Mononuclear cell (primary cell): ENCODE data around the gene NFATC4. TPM values are rescaled to one million over a fixed set of nuclear protein-coding genes. Genes with fewer than 3 reads are reported as not detected.
"Not testable (repeated sequence)": the region's sequence is repeated elsewhere in the genome, so short reads cannot be mapped to it uniquely, and the experiment has no call there.

Experiments used
- H3K27me3 ChIP-seq: 2 replicates; pipeline ENCODE4 v1.6.0; 2011; ENCODE audit warnings: low read length, control low read depth; ENCODE audit not compliant: insufficient read depth
- H3K4me1 ChIP-seq: 2 replicates; pipeline ENCODE4 v1.5.1; 2011; ENCODE audit warnings: mild to moderate bottlenecking, low read length, control low read depth; ENCODE audit not compliant: insufficient read depth
- H3K4me3 ChIP-seq: 2 replicates; pipeline ENCODE4 v1.5.1; 2011; ENCODE audit warnings: mild to moderate bottlenecking, low read length, moderate library complexity
- H3K9me3 ChIP-seq: 2 replicates; pipeline ENCODE4 v1.5.1; 2011; ENCODE audit warnings: low read depth, mild to moderate bottlenecking, control low read depth, low read length
- total RNA-seq: library from RNA; depleted of rRNA; stranded (reverse); fragments of >200 nt; gene quantifications from one replicate; pipeline ENCODE4 v1.2.3, GENCODE V29; 2012

The NFATC4 gene
- total RNA-seq, 1 donor, result 0.10 TPM

DNA sequence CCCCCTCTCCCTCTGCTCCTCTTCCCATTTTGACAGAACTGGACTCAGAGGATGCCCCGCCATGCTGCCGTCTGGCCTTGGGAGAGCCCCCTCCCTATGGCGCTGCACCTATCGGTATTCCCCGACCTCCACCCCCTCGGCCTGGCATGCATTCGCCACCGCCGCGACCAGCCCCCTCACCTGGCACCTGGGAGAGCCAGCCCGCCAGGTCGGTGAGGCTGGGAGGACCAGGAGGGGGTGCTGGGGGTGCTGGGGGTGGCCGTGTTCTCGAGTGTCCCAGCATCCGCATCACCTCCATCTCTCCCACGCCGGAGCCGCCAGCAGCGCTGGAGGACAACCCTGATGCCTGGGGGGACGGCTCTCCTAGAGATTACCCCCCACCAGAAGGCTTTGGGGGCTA is 1.5 kb downstream of the NFATC4 start:
- Histone ChIP-seq H3K27me3 (peaks cover 41% of the 10 kb centered on the region), H3K4me3 (no peak overlapping the region), H3K4me1 (peaks cover 28% of the 10 kb centered on the region), H3K9me3 (no peaks in the 10 kb centered on the region)

DNA sequence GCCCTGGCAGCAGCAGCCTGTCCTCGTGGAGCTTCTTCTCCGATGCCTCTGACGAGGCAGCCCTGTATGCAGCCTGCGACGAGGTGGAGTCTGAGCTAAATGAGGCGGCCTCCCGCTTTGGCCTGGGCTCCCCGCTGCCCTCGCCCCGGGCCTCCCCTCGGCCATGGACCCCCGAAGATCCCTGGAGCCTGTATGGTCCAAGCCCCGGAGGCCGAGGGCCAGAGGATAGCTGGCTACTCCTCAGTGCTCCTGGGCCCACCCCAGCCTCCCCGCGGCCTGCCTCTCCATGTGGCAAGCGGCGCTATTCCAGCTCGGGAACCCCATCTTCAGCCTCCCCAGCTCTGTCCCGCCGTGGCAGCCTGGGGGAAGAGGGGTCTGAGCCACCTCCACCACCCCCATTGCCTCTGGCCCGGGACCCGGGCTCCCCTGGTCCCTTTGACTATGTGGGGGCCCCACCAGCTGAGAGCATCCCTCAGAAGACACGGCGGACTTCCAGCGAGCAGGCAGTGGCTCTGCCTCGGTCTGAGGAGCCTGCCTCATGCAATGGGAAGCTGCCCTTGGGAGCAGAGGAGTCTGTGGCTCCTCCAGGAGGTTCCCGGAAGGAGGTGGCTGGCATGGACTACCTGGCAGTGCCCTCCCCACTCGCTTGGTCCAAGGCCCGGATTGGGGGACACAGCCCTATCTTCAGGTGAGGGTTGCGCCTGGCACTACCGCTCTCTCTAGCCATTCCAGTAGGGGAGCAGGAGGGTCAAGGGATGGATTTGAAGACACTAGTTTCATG is 2.1 kb downstream of the NFATC4 start:
- no peak overlapping the region for H3K4me3 ChIP-seq
- peaks cover 28% of the 10 kb centered on the region for H3K4me1 ChIP-seq
- H3K9me3 ChIP-seq, result no peaks in the 10 kb centered on the region
- H3K27me3 ChIP-seq, result peaks cover 37% of the 10 kb centered on the region

DNA sequence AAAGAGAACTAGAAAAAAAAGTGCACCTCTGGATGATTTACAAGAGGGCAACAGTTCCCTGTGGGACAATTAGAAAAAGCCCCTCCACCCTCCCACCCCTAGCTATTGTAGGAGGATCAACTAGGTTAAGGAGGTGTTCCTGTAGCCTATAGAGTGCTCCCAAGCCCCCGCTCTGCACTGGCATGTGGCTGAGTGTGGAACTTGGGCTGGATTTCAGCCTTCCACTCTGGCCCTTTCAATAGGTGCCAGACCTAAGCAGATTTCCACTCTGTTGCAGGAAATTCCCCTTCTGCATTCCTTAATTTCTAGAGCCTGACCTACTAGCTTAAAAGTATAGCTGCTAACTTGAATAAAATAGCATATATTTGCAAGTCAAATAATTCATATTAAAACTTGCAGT is 2.8 kb downstream of the NFATC4 start:
- peaks cover 24% of the 10 kb centered on the region for H3K4me1 ChIP-seq
- peaks cover 30% of the 10 kb centered on the region for H3K27me3 ChIP-seq
- H3K9me3 ChIP-seq, result no peaks in the 10 kb centered on the region
- H3K4me3 ChIP-seq, result no peak overlapping the region

DNA sequence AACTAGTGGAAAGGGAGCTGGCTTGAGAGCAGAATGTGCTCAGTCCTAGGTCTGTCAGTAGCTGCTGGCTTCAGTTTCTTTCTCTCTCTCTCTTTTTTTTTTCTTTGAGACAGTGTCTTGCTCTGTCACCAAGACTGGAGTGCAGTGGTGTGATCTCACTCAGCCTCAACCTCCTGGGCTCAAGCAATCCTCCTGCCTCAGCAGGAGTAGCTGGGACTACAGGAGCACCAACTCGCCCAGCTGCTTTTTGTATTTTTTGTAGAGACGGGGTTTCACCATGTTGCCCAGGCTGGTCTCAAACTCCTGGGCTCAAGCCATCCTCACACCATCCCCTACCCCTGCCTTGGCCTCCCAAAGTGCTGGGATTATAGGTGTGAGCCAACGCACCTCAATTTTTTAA is 3.6 kb downstream of the NFATC4 start:
- Histone ChIP-seq H3K4me1 (peaks cover 15% of the 10 kb centered on the region), H3K27me3 (peaks cover 22% of the 10 kb centered on the region)
- H3K9me3 ChIP-seq, H3K4me3 ChIP-seq: not testable (repeated sequence)

DNA sequence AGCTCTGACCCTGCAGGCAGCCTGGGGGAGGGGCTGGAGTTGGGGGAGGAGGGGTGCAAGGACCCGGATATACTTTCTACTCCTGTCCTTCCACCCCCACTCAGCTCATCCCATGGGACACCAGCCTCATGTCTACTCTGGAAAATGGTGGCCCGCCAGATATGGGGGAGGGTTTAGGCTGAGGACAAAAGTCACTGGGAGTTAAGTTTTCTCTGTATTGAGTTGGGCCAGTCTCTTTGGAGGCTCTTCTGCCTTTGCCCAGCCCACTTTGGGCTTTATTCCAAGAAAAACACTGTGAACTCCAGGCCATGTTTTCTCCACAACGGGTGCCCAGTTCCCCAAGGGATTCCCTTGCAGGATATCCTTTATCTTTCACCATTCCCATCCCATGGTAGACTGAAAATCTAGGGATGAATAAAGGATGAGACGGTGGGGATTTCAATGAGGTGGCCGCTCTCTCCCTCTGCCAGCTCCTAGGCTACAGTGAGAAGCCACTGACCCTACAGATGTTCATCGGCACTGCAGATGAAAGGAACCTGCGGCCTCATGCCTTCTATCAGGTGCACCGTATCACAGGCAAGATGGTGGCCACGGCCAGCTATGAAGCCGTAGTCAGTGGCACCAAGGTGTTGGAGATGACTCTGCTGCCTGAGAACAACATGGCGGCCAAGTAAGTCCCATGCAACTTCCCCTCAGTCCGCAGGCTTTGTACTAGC is 4.9 kb downstream of the NFATC4 start:
- H3K4me3 ChIP-seq, result no peak overlapping the region
- peaks cover 10% of the 10 kb centered on the region for H3K27me3 ChIP-seq
- peaks cover 4% of the 10 kb centered on the region for H3K4me1 ChIP-seq
- H3K9me3 ChIP-seq, result no peaks in the 10 kb centered on the region

DNA sequence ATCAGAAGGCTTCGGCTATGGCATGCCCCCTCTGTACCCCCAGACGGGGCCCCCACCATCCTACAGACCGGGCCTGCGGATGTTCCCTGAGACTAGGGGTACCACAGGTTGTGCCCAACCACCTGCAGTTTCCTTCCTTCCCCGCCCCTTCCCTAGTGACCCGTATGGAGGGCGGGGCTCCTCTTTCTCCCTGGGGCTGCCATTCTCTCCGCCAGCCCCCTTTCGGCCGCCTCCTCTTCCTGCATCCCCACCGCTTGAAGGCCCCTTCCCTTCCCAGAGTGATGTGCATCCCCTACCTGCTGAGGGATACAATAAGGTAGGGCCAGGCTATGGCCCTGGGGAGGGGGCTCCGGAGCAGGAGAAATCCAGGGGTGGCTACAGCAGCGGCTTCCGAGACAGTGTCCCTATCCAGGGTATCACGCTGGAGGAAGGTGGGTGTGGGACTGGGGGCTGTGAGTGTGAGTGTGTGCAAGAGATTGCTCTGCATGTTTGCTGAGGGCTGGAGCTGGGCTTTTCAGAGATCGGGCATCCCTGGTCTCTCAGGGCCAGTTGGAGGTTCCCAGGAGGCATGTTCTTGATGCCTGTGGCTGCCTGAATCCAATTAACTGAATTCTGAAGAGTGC is 8.6 kb downstream of the NFATC4 start:
- Histone ChIP-seq H3K9me3 (no peaks in the 10 kb centered on the region), H3K27me3 (no peaks in the 10 kb centered on the region), H3K4me3 (no peak overlapping the region), H3K4me1 (no peaks in the 10 kb centered on the region)

DNA sequence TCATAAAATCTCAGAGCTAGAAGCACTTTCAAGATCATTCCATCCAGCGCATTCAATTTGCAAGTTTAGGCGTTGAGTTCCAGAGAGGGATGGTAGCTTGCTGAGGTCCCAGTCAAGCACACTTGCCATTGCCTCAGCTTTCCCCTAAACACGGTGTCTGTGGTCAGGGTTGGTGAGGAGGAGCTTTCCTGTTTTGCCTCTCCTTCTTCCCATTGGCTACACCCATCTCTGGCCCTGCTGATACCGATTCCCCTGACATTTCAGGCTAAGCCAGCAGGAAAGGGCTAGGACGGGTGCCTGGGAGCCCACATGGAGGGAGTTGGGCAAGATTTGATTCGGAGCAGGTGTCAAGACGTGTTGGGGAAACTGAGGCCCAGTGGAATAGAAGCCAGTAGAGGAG is 9.1 kb downstream of the NFATC4 start:
- Histone ChIP-seq H3K9me3 (no peaks in the 10 kb centered on the region), H3K27me3 (no peaks in the 10 kb centered on the region), H3K4me1 (no peaks in the 10 kb centered on the region), H3K4me3 (no peak overlapping the region)

DNA sequence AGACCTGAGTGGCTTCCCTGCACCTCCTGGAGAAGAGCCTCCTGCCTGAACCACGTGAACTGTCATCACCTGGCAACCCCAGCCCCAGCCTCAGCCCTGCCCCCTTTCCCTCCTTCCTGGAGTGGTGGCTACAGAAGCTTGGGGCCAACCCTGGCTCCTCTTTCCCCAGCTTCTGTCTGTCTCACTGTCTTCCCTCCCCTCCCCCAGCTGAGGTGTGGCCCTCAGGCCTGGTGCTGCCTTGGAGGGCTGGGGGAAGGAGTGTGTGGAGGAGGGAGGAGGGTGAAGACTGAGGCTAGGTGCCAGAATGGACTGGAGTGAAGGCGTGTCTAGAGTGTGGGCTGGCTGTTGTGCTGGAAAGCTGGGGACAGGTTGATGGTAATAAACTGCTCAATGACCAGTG is 9.7 kb downstream of the NFATC4 start:
- Histone ChIP-seq H3K9me3 (no peaks in the 10 kb centered on the region), H3K27me3 (no peaks in the 10 kb centered on the region), H3K4me1 (no peaks in the 10 kb centered on the region), H3K4me3 (no peak overlapping the region)

DNA sequence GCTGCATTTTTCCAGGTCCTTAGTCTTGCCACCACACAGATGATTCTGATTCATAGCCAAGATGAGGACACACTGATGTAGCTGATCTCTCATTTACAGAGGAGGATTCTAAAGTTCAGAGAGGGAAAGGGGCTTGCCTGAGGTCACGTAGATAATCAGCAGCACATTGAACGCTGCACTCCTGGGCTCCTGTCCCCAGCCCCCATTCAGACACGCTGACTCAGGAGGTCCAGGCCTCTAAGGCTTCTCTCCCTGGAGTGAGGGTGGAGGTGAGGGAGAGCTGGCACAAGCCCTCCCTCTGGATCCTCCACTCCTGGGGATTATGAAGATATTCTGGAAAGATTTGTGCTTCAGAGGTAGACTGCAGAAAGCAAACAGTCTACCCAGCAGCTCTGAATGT is 10.3 kb downstream of the NFATC4 start:
- no peaks in the 10 kb centered on the region for H3K4me1 ChIP-seq
- no peaks in the 10 kb centered on the region for H3K27me3 ChIP-seq
- no peak overlapping the region for H3K4me3 ChIP-seq
- H3K9me3 ChIP-seq, result no peaks in the 10 kb centered on the region

DNA sequence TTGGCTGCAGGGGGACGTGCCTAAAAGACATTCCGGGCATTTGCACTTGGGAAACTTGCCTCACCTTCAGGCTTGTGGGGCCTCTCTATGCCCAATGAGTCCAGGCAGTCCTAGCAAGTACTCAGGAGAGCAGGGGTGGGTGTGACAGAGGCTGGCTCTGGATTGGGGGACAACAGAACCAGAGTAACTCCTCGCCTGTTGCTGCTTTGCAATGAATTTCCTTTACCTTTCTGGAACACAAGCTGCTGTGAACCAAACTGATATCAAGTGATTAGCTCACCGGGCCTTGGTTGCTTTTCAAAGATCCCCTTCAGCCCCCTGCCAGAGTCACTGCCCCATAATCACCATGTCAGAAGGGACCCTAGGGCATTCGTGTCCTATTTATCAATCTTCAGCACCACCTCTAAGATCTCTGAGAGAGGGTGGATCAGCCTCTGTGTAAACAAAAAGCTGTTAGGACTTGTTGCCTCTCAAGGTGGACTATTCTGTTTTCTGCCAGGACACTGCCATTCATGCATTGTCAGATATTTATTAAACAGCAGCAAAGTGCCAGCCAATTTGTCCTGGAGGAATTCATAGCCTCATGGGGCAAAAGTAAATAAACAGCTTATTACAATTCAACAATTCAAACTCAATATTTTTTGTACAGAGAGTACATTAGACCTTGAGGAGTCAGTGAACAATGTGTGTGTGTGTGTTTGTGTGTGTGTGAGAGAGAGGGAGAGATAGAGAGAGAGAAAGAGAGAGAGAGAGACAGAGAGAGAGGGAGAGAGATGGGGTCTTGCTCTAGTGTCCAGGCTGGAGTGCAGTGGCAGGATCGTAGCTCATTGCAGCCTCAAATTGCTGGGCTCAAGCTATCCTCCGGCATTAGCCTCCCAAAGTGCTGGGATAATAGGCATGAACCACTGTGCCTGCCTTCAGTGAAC is 11.3 kb downstream of the NFATC4 start:
- no peaks in the 10 kb centered on the region for H3K9me3 ChIP-seq
- no peak overlapping the region for H3K4me3 ChIP-seq
- H3K27me3 ChIP-seq, result no peaks in the 10 kb centered on the region
- H3K4me1 ChIP-seq, result no peaks in the 10 kb centered on the region

DNA sequence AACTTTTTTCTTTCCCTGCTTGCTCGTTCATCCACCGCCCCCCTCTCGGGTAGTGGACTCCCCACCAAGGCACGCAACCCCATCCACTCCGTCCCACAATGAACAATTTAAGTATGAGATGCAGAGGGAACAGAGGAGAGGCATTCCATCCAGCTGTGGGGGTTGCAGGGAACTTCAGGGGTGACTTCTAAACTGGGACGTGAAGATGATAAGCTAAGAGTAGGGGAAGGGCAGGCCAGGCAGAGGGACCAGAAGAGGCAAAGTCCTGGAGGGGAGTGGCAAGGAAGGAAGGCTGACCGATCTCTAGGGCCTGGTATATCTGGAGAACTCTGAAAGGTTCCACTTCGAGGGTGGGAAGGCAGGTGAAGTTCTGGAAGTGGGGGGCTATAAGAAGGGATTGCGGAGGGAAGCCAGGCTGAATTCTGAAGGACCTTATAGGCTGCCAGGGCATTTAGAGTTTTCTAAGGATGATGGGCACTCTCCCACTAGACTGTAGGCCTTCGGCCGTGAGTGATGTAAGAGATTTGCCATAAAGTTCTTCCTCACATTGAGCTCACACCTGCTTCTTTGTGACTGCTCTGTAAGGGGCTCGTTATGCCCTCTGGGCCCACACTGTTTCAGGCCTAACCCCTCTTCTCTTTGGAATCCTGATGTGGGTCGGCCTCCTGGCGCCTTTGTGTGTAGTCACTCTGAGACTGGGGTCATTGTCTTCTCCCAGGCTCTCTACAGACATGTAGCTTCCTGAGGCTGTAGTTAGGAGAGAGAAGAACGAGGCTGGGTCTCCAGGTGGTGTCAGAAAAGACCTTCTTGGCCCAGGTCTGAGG is 12.1 kb downstream of the NFATC4 start:
- no peak overlapping the region for H3K4me3 ChIP-seq
- no peaks in the 10 kb centered on the region for H3K9me3 ChIP-seq
- no peaks in the 10 kb centered on the region for H3K4me1 ChIP-seq
- H3K27me3 ChIP-seq, result no peaks in the 10 kb centered on the region

DNA sequence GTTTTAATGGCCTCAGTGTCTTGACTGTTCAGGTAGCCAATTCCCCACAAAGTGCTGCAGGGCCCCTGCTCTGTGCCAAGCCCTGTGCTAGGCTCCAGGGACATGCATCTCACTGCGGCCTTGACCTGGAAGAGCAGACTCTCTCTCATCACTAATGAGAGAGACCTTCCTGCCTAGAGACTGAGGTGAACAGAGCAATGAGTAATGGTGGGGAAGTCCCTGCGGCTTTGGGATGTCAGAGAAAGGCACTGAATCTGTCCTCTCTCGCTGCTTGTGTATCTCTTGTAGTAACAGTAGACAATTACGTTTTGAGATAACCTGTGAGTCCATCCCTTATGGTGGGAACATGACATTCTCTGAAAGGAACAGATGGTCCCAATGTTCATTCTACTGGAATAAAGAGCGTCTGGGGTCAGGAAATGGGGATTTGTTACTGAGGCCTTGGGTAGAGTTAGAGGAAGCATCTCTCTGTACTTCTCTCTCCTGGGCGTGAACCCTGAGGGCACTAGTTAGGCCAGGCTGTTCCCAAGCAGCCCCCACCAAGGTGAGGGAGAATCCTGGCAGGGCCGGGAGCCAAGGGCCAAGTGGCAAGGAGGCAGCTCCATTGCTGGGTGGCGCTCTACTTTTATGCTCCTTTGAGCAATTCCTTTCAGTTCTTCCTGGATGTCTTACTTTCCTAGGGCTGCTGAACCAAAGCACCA is 13.5 kb downstream of the NFATC4 start:
- Histone ChIP-seq H3K9me3 (no peaks in the 10 kb centered on the region), H3K4me1 (no peaks in the 10 kb centered on the region), H3K27me3 (peaks cover 2% of the 10 kb centered on the region), H3K4me3 (no peak overlapping the region)

DNA sequence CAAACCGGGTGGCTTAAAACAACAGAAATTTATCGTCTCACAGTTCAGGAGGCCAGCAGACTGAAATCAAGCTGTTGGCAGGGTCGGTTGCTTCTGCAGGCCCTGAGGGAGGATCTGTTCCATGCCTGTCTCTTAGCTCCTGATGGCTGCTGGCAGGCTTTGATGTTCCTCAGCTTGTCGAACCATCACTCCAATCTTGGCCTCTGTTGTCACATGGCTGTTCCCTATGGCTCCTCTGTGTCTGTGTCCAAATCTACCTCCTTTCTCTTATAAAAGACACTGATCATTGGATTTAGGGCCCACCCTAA is 14.0 kb downstream of the NFATC4 start:
- Histone ChIP-seq H3K9me3 (no peaks in the 10 kb centered on the region), H3K4me1 (no peaks in the 10 kb centered on the region), H3K4me3 (no peak overlapping the region), H3K27me3 (peaks cover 2% of the 10 kb centered on the region)

DNA sequence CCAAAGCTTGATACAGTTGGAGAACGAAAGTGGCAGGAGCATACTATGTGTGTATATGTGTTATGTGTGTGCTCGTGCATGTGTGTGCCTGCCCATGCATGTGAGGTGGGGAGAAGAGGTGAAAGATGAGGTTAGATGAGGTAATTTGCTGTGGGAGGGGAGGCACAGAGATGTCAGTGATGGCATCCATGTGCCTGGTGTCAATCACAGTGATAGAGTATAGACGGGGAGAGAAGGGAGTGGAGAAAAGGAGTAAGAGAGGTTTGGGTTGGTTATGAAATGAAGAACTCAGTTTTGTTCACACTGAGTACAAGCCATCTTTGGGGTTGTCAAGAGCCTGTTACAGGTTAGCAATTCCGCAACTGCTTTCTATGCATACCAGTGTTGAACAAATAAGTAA is 16.2 kb downstream of the NFATC4 start:
- H3K9me3 ChIP-seq, result no peaks in the 10 kb centered on the region

More for the DNA sequence above, 16.2 kb downstream of the NFATC4 start:
- H3K27me3 ChIP-seq, result peaks cover 2% of the 10 kb centered on the region
- H3K4me1 ChIP-seq, result no peaks in the 10 kb centered on the region
- H3K4me3 ChIP-seq, result no peak overlapping the region
